HepG2 (cell line): Measurements from ENCODE around the gene SPEM2. TPM values are rescaled to one million over a fixed set of nuclear protein-coding genes. Genes with fewer than 3 reads are reported as not detected.

Source experiments
- ARID2 ChIP-seq: sonication (generic); formaldehyde crosslinking; IDR thresholded peaks from 2 replicates; pipeline ENCODE4 v1.8.1; 2022; ENCODE audit warnings: mild to moderate bottlenecking, missing genetic modification reagents, borderline replicate concordance
- ATF4 ChIP-seq, 2 experiments: fragments of 450-650 bp in 1 of 2; sonication (generic) in 1 of 2; formaldehyde crosslinking; IDR thresholded peaks; 2 replicates each; pipeline versions ENCODE4 v1.5.0 to v1.8.0; 2020 to 2022; ENCODE audit warnings: mild to moderate bottlenecking in 1 of 2, missing genetic modification reagents in 1 of 2
- ATM ChIP-seq: fragments of 450-650 bp; IDR thresholded peaks from 2 replicates; pipeline ENCODE4 v1.7.1; 2017; ENCODE audit warnings: mild to moderate bottlenecking, borderline replicate concordance
- HNRNPL ChIP-seq: fragments of 200-400 bp; formaldehyde crosslinking; IDR thresholded peaks from 2 replicates; pipeline ENCODE4 v1.6.1; 2017; ENCODE audit warnings: mild to moderate bottlenecking, low read depth, low read length
- HOXA3 ChIP-seq: sonication (generic); formaldehyde crosslinking; IDR thresholded peaks from 2 replicates; pipeline ENCODE4 v1.5.0; 2020; ENCODE audit warnings: missing genetic modification reagents
- KDM5B ChIP-seq: sonication (generic); formaldehyde crosslinking; IDR thresholded peaks from 2 replicates; pipeline ENCODE4 v1.4.0; 2020; ENCODE audit warnings: missing genetic modification reagents, mild to moderate bottlenecking, borderline replicate concordance
- KLF13 ChIP-seq: sonication (generic); formaldehyde crosslinking; IDR thresholded peaks from 2 replicates; pipeline ENCODE4 v1.4.0; 2020; ENCODE audit warnings: mild to moderate bottlenecking, missing genetic modification reagents
- MBNL3 ChIP-seq: fragments of 250-450 bp; sonication (Bioruptor Pico); conservative IDR thresholded peaks from 2 replicates; pipeline ENCODE4 v1.8.0; 2022; ENCODE audit warnings: mild to moderate bottlenecking, inconsistent platforms
- MED13 ChIP-seq: sonication (generic); formaldehyde crosslinking; IDR thresholded peaks from 2 replicates; pipeline ENCODE4 v1.5.0; 2020; ENCODE audit warnings: missing genetic modification reagents
- PREB ChIP-seq: sonication (generic); formaldehyde crosslinking; IDR thresholded peaks from 2 replicates; pipeline ENCODE4 v1.4.0; 2020; ENCODE audit warnings: missing genetic modification reagents
- RBFOX2 ChIP-seq: fragments of 200-400 bp; formaldehyde crosslinking; IDR thresholded peaks from 2 replicates; pipeline ENCODE4 v1.6.1; 2017; ENCODE audit warnings: low read depth, mild to moderate bottlenecking, low read length
- RXRA ChIP-seq: sonication (generic); formaldehyde crosslinking; IDR thresholded peaks from 2 replicates; pipeline ENCODE4 v1.5.1; 2020; ENCODE audit warnings: missing genetic modification reagents
- SOX5 ChIP-seq: IDR thresholded peaks from 2 replicates; pipeline ENCODE4 v1.6.1; 2016; ENCODE audit warnings: borderline replicate concordance
- ZNF274 ChIP-seq: sonication (generic); formaldehyde crosslinking; IDR thresholded peaks from 2 replicates; pipeline ENCODE4 v1.5.1; 2020; ENCODE audit warnings: mild to moderate bottlenecking, missing genetic modification reagents
- ZNF281 ChIP-seq: sonication (generic); formaldehyde crosslinking; IDR thresholded peaks from 2 replicates; pipeline ENCODE4 v1.4.0; 2020; ENCODE audit warnings: missing genetic modification reagents, borderline replicate concordance
- ZNF670 ChIP-seq: sonication (generic); formaldehyde crosslinking; IDR thresholded peaks from 2 replicates; pipeline ENCODE4 v1.8.0; 2022; ENCODE audit warnings: mild to moderate bottlenecking, missing genetic modification reagents, borderline replicate concordance
- ZNF674 ChIP-seq: sonication (generic); formaldehyde crosslinking; IDR thresholded peaks from 2 replicates; pipeline ENCODE4 v1.5.0; 2020; ENCODE audit warnings: low read depth, mild to moderate bottlenecking, missing genetic modification reagents
- ZNF687 ChIP-seq: sonication (generic); formaldehyde crosslinking; IDR thresholded peaks from 2 replicates; pipeline ENCODE4 v1.5.1; 2020; ENCODE audit warnings: mild to moderate bottlenecking, missing genetic modification reagents, moderate library complexity
- ZNF775 ChIP-seq: sonication (generic); formaldehyde crosslinking; IDR thresholded peaks from 2 replicates; pipeline ENCODE4 v1.4.0; 2020; ENCODE audit warnings: missing genetic modification reagents, mild to moderate bottlenecking, moderate library complexity, borderline replicate concordance
- ZNF850 ChIP-seq: sonication (generic); formaldehyde crosslinking; conservative IDR thresholded peaks from 2 replicates; pipeline ENCODE4 v1.9.0; 2021; ENCODE audit warnings: mild to moderate bottlenecking, missing genetic modification reagents
- polyA plus RNA-seq, 8 experiments: library from polyadenylated mRNA; depleted of rRNA in 3 of 8; stranded (reverse) in 7 of 8; unstranded in 1 of 8; fragments of >200 nt; fragmentation: Illumina TruSeq in 4 of 8; extraction: Trizol in 4 of 8; gene quantifications; 2 replicates each; pipeline versions ENCODE4 v1.2.1 to v1.2.3, GENCODE V29; 2011 to 2016; ENCODE audit warnings: low read depth in 4 of 8, missing spikeins in 1 of 8, mixed read lengths in 1 of 8; ENCODE audit not compliant: insufficient read depth in 1 of 8
- total RNA-seq, 5 experiments: library from RNA; depleted of rRNA; stranded (reverse); fragments of >200 nt; fragmentation: Illumina TruSeq; extraction: Trizol; gene quantifications; 2 replicates each; pipeline ENCODE4 v1.2.3, GENCODE V29; 2016; ENCODE audit warnings: low read depth in 1 of 5

Gene SPEM2
- total and polyA plus RNA-seq, 2 of the 13 experiments (the other 11 are each of a cell fraction or from before 2014, with no cell fraction given) = not detected

GRCh38 chr17:7403977-7404736, 21.3 kb upstream of the SPEM2 start, which contains the start of gene TMEM256 (continued):
- peak; percentile 74 for TF ChIP-seq ZNF687 (CRISPR knock-in tag)
- peak; percentile 67 for TF ChIP-seq HOXA3
- TF ChIP-seq ZNF674 (CRISPR knock-in tag) = no peak
- TF ChIP-seq MBNL3 (CRISPR knock-in tag) = no peak
- TF ChIP-seq ZNF274 (CRISPR knock-in tag) = peak; percentile 76; the same call in 1 of the 2 replicates
- no peak for TF ChIP-seq RXRA (CRISPR knock-in tag)
- 0 out of 2 replicates have a peak, but pooled peaks have one; percentile 65 for TF ChIP-seq MED13
- no peak for TF ChIP-seq KLF13 (CRISPR knock-in tag)
- TF ChIP-seq RBFOX2 = peak; percentile 97
- no peak for TF ChIP-seq PREB
- TF ChIP-seq HNRNPL = peak; percentile 79; the same call in 1 of the 2 replicates
- no peak for TF ChIP-seq ZNF670
- TF ChIP-seq ZNF850 = no peak
- TF ChIP-seq ZNF775 (CRISPR knock-in tag) = no peak
- no peak for TF ChIP-seq SOX5 (CRISPR knock-in tag)
- no peak for TF ChIP-seq ATM
- 0 out of 2 replicates have a peak, but pooled peaks have one; percentile 19 for TF ChIP-seq KDM5B (CRISPR knock-in tag)
- TF ChIP-seq ARID2 (CRISPR knock-in tag) = 0 out of 2 replicates have a peak, but pooled peaks have one; percentile 61
- no peak for TF ChIP-seq ATF4 (CRISPR knock-in tag; IDR thresholded peaks at IDR 0.05)
- TF ChIP-seq ZNF281 (CRISPR knock-in tag) = no peak
